22Rv1 (cell line): ENCODE data around the gene GLRX3.

ENCODE experiments used
- H3K27ac ChIP-seq: fragments of 450-650 bp; 2 replicates; pipeline ENCODE4 v1.5.1; 2017
- CTCF ChIP-seq: fragments of 450-650 bp; IDR thresholded peaks from 2 replicates; pipeline ENCODE4 v1.5.1; 2017; ENCODE audit warnings: mild to moderate bottlenecking
- ZFX ChIP-seq: fragments of 450-650 bp; IDR thresholded peaks from 2 replicates; pipeline ENCODE4 v1.6.1; 2017; ENCODE audit warnings: antibody characterized with exemption, borderline replicate concordance

GLRX3 gene

GRCh38 chr10:130203626-130204025 lies 67.4 kb downstream of the GLRX3 start:
- TF ChIP-seq ZFX: no peak
- no peak for TF ChIP-seq CTCF

GRCh38 chr10:130206216-130206737 lies 70.1 kb downstream of the GLRX3 start:
- TF ChIP-seq ZFX (no peak), CTCF (no peak)

More at GRCh38 chr10:130203626-130204025, 67.4 kb downstream of the GLRX3 start:
- no peak overlapping the region for H3K27ac ChIP-seq

GRCh38 chr10:130207205-130207604 lies 71.0 kb downstream of the GLRX3 start:
- no peak overlapping the region for H3K27ac ChIP-seq
- TF ChIP-seq CTCF: no peak
- no peak for TF ChIP-seq ZFX

More at GRCh38 chr10:130206216-130206737, 70.1 kb downstream of the GLRX3 start:
- H3K27ac ChIP-seq: no peak overlapping the region

- no peak overlapping the region for H3K27ac ChIP-seq
- TF ChIP-seq ZFX (no peak), CTCF (no peak)
These were observed 72.6 kb downstream of the GLRX3 start for GRCh38 chr10:130208807-130209206.

- TF ChIP-seq CTCF: no peak
- TF ChIP-seq ZFX: no peak
- H3K27ac ChIP-seq: no peak overlapping the region
These were observed 76.6 kb downstream of the GLRX3 start for GRCh38 chr10:130212746-130213145.

GRCh38 chr10:130213286-130214080 lies 77.3 kb downstream of the GLRX3 start:
- TF ChIP-seq ZFX (no peak), CTCF (no peak)
- H3K27ac ChIP-seq: no peak overlapping the region

GRCh38 chr10:130214431-130214830 lies 78.2 kb downstream of the GLRX3 start:
- TF ChIP-seq CTCF (no peak), ZFX (no peak)
- H3K27ac ChIP-seq: no peak overlapping the region
